Hematopoietic multipotent progenitor cell treated with erythropoietin and hydrocortisone succinate and interleukin-3 and kit ligand, for 15 days (in vitro differentiated cells): ENCODE results near the gene APC2.

Experiments used
- DNase-seq: peaks from one replicate; pipeline ENCODE4 v3.0.0-alpha.2; 2015; ENCODE audit warnings: low spot score

The APC2 gene

DNA sequence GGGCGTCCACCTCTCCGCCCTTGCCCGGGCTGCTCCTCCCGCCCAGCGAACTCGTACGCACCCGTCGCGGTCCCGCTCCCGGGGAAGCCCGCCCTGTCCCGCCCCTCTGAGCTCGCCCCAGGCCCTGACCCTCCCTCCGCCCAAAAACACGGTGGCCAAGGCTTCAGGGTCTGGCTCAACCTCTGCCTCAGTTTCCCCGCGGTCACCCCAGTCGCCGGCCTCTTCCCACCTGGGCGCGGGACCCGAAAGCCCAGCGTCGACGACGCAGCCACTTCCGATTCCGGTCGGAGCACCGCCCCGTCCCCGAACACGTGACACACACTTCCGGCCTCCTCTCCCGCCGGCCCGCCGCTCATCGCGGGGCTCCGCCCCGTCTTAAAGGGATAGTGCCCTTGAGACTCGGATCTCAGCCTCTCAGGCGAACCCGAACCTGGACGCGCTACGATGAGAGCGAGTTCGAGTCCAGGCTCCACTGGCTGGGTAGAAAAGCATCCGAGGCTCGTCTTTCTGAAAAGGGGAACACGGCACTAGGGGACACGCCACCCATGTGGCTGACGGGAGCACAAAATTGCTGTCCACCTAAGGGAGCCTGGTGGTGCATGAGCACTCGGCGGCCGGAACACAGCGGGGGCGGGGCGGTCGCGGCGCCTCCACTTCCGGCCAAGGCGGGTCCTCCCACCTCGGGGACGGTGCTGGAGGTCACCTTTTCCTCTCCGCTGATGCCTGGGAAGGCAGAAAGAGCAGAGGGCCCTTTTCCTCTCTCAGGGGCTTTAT, 29.2 kb downstream of the APC2 start, which contains the start of gene C19orf25:
Gene C19orf25, minus strand, starts transcription at position 282 of the 774 bp plus-strand sequence. CDS start 312 bp downstream, outside the sequence.
- peak; percentile 93 for DNase-seq

DNA sequence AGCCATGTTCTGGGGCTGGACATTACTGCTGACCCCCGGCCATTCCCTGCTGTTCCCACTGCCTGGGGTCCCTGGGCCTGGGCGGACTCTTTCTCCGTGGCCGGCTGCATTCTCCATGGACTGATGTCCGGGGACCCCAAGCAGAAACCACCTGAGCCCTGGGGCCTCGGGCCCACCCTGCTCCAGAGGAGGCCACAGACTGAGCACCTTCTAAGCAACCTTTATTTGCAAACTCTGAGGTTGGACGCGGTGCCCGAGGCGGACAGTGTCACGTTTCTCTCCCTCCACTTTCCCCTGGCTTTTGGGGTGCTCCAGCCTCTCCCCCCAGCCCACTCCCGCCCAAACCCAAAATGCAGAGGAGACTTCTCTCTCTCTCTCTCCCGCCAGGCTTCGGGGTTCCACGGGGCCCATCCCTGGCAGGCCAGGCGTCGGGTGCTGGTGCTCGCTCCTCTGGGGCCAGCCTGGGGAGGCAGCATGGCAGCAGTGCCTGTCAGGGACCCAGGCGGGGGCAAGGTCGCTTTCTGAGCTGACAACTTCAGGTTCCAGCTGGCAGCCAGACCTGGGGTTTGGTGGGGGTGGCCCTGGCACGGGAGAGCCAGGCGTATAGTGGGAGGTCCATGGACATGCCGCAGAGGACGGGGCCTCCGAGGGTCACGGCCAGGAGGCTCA, 31.4 kb downstream of the APC2 start:
- DNase-seq = no peak

- no peak for DNase-seq
Observed at GRCh38 chr19:1481893-1482360, 32.0 kb downstream of the APC2 start.

DNA sequence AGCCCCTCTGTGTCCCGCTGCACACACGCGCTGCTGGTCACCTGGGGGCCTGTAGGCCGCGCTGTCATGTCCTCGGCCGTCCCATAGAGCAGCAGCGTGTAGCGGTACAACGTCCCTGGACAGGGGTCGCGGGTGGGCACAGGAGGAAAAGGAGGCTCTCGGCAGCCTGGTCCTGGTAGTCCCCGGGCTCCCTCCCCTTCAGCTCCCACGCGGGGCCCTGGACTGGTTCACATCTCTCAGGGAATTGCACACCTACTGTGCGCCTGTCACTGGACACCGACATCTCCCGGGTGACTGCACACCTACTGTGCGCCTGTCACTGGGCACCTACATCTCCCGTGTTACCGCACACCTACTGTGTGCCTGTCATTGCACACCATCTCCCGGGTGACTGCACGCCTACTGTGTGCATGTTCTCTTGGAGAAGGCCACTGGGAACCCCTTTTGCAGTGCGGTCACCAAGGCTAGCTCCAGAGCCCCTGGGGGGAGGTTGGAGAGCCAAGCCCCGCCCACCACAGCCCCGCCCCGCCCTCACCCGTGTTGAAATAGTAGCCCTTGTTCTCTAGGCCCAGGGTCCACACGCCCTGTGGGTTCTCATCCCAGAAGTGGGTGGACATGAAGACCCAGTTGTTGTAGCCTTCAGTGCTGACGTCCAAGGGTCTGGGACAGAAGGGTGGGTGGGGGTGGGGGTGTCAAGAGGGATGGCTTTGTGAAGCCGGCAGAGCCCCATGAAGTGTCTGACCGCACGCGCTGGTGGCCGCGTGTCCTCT, 32.6 kb downstream of the APC2 start:
- DNase-seq = no peak

DNA sequence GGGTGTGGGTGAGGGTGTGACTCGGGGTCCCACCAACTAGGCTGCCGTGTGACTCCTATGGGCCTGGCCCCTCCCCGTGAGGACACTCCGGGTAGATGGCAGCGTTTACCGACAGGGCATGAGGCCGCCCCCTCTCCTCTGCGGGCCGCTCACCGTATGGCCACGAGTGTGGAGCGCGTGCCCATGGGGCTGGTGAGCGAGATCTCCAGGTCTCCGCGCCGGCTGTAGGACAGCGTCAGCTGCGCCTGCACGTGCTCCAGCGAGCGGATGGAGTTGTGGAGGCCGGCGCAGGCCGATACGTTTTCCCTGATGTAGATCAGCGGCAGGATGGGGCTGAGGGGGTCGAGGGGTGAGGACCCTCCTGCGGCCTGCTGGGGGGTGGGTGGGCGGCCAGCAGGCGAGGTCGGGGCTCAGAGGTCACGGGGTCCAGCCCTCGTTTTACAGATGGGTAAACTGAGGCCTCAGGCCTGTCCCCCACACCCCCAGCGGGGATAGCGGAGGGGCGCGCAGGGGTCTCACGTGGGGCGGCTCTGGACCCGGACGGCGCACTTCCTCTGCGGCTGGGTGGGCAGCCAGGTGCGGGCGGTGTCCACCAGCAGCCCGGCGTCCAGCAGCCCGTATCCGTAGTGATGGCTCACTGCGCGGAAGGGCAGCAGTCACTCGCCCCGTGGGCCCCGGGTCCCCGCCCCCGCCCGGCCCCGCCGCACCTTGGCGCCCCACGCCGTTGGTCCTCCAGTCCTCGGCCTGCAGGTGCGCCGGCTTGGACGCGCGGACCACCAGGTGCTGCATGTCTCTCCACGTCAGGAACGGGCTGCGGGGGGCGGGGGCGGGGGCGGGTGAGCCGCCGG, 33.4 kb downstream of the APC2 start:
- DNase-seq = no peak

- DNase-seq = no peak
Observed at GRCh38 chr19:1483979-1484428, 34.1 kb downstream of the APC2 start.

- DNase-seq = no peak
Observed at GRCh38 chr19:1486720-1487575, 37.0 kb downstream of the APC2 start.

DNA sequence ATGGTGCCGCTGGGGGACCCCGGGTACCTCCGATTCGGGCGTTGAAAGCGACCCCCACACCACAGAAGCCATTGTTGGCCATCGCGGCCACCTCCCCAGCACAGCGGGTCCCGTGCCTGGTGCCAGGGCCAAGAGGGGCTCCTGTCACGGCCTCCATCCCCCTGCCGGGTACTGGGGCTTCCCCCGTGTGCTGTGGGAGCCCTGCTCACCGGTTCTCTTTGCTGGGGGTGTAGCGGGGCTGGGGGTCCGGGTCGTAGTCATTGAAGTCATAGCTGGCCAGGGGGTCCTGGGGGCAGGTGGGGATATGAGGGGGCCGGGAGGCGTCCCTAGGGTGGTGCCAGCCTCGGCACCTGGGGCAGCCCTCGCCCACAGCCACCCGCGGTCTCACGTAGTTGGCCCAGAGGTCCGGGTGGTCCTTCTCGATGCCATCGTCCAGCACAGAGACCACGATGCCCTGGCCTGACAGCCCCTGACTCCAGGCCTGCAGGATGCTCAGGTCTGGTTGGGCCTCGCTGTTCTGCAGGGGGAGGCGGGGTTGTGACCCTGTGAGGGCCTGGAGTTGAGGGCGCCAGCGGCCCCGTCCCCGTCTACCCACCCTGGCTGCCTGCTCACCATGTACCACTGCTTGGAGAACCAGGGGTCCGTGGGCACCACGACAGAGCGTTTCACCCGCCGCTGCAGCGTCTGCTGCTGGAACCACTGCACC, 37.8 kb downstream of the APC2 start:
- no peak for DNase-seq

DNA sequence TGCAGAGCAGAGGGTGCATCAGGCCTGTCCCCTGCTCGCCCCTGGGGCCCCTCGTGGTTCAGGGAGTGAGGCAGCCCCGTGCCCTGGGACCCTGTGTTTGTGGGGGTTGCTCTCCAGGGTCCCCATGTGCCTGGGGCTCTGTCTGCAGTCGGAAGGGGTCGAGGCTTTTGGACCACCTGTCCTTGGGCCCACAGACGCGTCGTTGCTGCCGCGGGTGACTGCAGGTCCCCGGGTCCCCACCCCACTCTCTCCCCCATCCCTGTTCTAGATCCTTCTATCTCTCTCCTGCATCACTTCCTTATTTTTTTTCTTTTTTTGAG, 38.3 kb downstream of the APC2 start:
- no peak for DNase-seq

GRCh38 chr19:1489463-1490310, 39.8 kb downstream of the APC2 start:
- no peak for DNase-seq

- peak; percentile 96 for DNase-seq
Observed at GRCh38 chr19:1490311-1491113, 40.6 kb downstream of the APC2 start, which contains the start of gene PCSK4. PCSK4 (minus strand) TSS chr19:1490350; CDS start chr19:1490346, 4 bp downstream.

- DNase-seq = no peak
Observed at GRCh38 chr19:1491114-1491848, 41.4 kb downstream of the APC2 start, which contains the start of gene REEP6. REEP6 (plus strand) TSS chr19:1491181; CDS start chr19:1491270, 89 bp downstream.

DNA sequence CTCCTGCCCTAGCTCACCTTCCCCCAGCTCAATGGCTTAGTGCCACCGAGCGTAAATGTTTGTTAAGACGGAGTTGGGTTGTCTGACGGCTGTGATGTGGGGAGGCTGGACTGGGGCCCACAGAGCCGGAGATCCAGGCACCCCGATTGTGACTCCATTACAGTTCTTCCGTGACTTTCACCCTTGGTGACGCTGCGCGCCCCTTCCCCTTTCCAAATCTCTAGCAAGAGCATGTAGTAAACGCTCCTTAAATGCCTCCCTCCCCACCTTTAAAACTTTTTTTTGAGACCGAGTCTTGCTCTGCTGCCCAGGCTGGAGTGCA, 41.9 kb downstream of the APC2 start:
- DNase-seq = no peak

GRCh38 chr19:1492474-1493006, 42.6 kb downstream of the APC2 start:
- DNase-seq = no peak

DNA sequence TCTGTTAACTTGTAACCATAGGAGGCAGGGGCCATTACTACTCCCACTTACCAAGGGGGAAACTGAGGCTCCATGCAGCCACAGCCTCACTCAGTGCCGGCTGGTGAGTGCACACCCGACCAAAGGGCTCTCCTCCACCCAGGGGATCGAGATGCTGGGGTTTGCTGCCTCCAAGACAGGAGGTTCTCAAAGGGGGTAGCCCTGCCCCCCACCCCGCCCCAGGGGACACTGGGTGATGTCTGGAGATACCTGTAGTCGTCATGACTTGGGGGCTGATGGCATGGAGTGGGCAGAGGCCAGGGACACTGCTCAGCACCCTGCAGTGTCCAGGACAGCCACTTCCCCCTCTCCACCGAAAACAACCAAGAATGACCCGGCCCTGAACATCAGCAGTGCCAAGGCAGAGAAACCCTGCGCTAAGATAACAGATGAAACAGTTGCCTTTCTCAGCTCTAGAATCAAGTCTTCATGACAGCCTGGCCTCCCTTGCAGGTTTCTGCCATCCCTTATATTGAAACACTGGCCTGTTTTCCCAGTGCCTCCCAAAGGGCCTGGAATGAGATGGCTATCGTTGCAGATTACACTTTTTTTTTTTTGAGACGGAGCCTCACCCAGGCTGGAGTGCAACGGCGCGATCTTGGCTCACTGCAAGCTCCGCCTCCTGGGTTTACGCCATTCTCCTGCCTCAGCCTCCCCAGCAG, 44.3 kb downstream of the APC2 start:
- no peak for DNase-seq

GRCh38 chr19:1495051-1495798, 45.3 kb downstream of the APC2 start:
- no peak for DNase-seq
